ENCODE measurements around the gene PXMP4.

The PXMP4 gene

GRCh38 chr20:33736962-33737361 lies 16.9 kb upstream of the PXMP4 start:
- Histone ChIP-seq H3K4me3 (ENCODE audit: low read depth, low read length) (no peak overlapping the region), H3K36me3 (ENCODE audit: control insufficient read depth in 2 of 2, insufficient read depth in 1 of 2, low read length in 2 of 2) (no peaks in the 10 kb centered on the region), H3K4me1 (ENCODE audit: control insufficient read depth, insufficient read depth, low read length) (no peaks in the 10 kb centered on the region), H3K9me3 (ENCODE audit: control insufficient read depth, insufficient read depth, low read depth, low read length) (no peaks in the 10 kb centered on the region), H3K27ac (ENCODE audit: extremely low read depth, low read depth, low read length) (no peak overlapping the region)
- ChIA-PET POLR2A (no interaction called here), CTCF (no interaction called here)
- TF ChIP-seq ZNF660 (tag by site-specific recombination; IDR thresholded peaks at IDR 0.05) (no peak), PRDM4 (tag by site-specific recombination; IDR thresholded peaks at IDR 0.05) (no peak), ZNF223 (tag by site-specific recombination; IDR thresholded peaks at IDR 0.05) (no peak), ZNF221 (tag by site-specific recombination; IDR thresholded peaks at IDR 0.05; ENCODE audit: borderline replicate concordance) (no peak), ZNF830 (tag by site-specific recombination; IDR thresholded peaks at IDR 0.05; ENCODE audit: low read depth) (no peak), ZNF561 (tag by site-specific recombination; IDR thresholded peaks at IDR 0.05; ENCODE audit: borderline replicate concordance) (no peak), ZNF335 (tag by site-specific recombination; conservative IDR thresholded peaks at IDR 0.05) (no peak), ZNF670 (tag by site-specific recombination; IDR thresholded peaks at IDR 0.05; ENCODE audit: low read depth) (no peak), ZBTB26 (tag by site-specific recombination; optimal IDR thresholded peaks at IDR 0.05) (no peak), ZBTB6 (tag by site-specific recombination; IDR thresholded peaks at IDR 0.05) (no peak), SCRT2 (tag by site-specific recombination; IDR thresholded peaks at IDR 0.05) (no peak), ZNF560 (tag by site-specific recombination; IDR thresholded peaks at IDR 0.05; ENCODE audit: borderline replicate concordance) (no peak), CTCF (tag by site-specific recombination; IDR thresholded peaks at IDR 0.05) (no peak), ZNF596 (tag by site-specific recombination; IDR thresholded peaks at IDR 0.05) (no peak), ZNF362 (tag by site-specific recombination; IDR thresholded peaks at IDR 0.05) (no peak), ZNF549 (tag by site-specific recombination; IDR thresholded peaks at IDR 0.05) (no peak), ZNF280D (tag by site-specific recombination; IDR thresholded peaks at IDR 0.05) (peak; percentile 64; the same call in 1 of the 2 replicates), BCL6B (tag by site-specific recombination; IDR thresholded peaks at IDR 0.05) (no peak), ZNF610 (tag by site-specific recombination; IDR thresholded peaks at IDR 0.05; ENCODE audit: borderline replicate concordance) (0 out of 2 replicates have a peak, but pooled peaks have one; percentile 36), ZNF248 (tag by site-specific recombination; IDR thresholded peaks at IDR 0.05) (no peak), ZNF398 (tag by site-specific recombination; IDR thresholded peaks at IDR 0.05) (no peak), SETDB1 (IDR thresholded peaks at IDR 0.05; ENCODE audit: insufficient read length, low read length) (peak; percentile 95)

Measured in HEK293 (cell line).